Left lung (tissue), 10 donors: ENCODE data around the gene DSG2. TPM values are rescaled to one million over a fixed set of nuclear protein-coding genes. Genes with fewer than 3 reads are reported as not detected.

Experiments used
- ATAC-seq: fragments of 200-7000 bp; cut with Tn5 transposase; one replicate; pipeline ENCODE4 v1.9.1; 2020; ENCODE audit warnings: moderate library complexity
- DNase-seq, 4 donors: peaks; one replicate each; pipeline ENCODE4 v3.0.0-alpha.2; 2013 to 2020
- H3K27ac ChIP-seq, 2 donors: fragments of 200-600 bp; sonication (generic) in 1 of 2; one replicate each; pipeline versions ENCODE4 v1.5.0 to v1.8.0; 2020 to 2021
- H3K27me3 ChIP-seq, 2 donors: fragments of 200-600 bp; sonication (generic) in 1 of 2; one replicate each; pipeline versions ENCODE4 v1.5.0 to v1.8.0; 2020 to 2021
- H3K36me3 ChIP-seq, 2 donors: fragments of 200-600 bp; sonication (generic) in 1 of 2; one replicate each; pipeline versions ENCODE4 v1.5.0 to v1.8.0; 2020 to 2021
- H3K4me1 ChIP-seq, 2 donors: fragments of 200-600 bp; one replicate each; pipeline ENCODE4 v1.8.0; 2021
- H3K4me3 ChIP-seq, 2 donors: fragments of 200-600 bp; sonication (generic) in 1 of 2; one replicate each; pipeline versions ENCODE4 v1.5.0 to v1.8.0; 2020 to 2021; ENCODE audit warnings: mild to moderate bottlenecking in 1 of 2
- H3K9me3 ChIP-seq, 2 donors: fragments of 200-600 bp; sonication (generic) in 1 of 2; one replicate each; pipeline versions ENCODE4 v1.5.0 to v1.8.0; 2020 to 2021
- intact Hi-C, 2 donors: fragments of 100-400 bp; cut with DNase I; formaldehyde crosslinking; loops; one replicate each; pipeline versions ENCODE4 v1.11.2 to v1.14.2; 2022
- polyA plus RNA-seq, 6 donors: library from polyadenylated mRNA; unstranded; fragments of 120-200 nt; gene quantifications; one replicate each; pipeline ENCODE4 v1.2.1, GENCODE V29; 2013; ENCODE audit not compliant: insufficient read length in 6 of 6
- total RNA-seq, 2 donors: library from RNA; stranded (reverse); fragmentation: NEBNext Ultra II Directional; extraction: Animal tissue kit (Norgen Biotek cat#: 25700); gene quantifications; one replicate each; pipeline ENCODE4 v1.2.1, GENCODE V29; 2021
- TF ChIP-seq, protein P1 (sequence below), 2 donors: fragments of 200-600 bp; sonication (generic) in 1 of 2; IDR thresholded peaks; one replicate each; pipeline versions ENCODE4 v1.5.0 to v1.8.0; 2021; ENCODE audit warnings: antibody characterized with exemption in 2 of 2
- donor health status: DM: no; HTN: yes; CAD: no.
- donor health status: DM: no; HTN: no; CAD: no.

Gene DSG2
- total and polyA plus RNA-seq, 8 donors = 36.2 to 66.0 (median 42.3) TPM

GRCh38 chr18:31581498-31582197 lies 83.7 kb downstream of the DSG2 start:
- Histone ChIP-seq H3K9me3 (no peaks in the 10 kb centered on the region), H3K4me3 (no peak overlapping the region), H3K27me3 (no peaks in the 10 kb centered on the region), H3K36me3 (no peaks in the 10 kb centered on the region), H3K27ac (no peak overlapping the region), H3K4me1 (no peaks in the 10 kb centered on the region)
- intact Hi-C loops = no loop called here
- TF ChIP-seq, protein P1, sequence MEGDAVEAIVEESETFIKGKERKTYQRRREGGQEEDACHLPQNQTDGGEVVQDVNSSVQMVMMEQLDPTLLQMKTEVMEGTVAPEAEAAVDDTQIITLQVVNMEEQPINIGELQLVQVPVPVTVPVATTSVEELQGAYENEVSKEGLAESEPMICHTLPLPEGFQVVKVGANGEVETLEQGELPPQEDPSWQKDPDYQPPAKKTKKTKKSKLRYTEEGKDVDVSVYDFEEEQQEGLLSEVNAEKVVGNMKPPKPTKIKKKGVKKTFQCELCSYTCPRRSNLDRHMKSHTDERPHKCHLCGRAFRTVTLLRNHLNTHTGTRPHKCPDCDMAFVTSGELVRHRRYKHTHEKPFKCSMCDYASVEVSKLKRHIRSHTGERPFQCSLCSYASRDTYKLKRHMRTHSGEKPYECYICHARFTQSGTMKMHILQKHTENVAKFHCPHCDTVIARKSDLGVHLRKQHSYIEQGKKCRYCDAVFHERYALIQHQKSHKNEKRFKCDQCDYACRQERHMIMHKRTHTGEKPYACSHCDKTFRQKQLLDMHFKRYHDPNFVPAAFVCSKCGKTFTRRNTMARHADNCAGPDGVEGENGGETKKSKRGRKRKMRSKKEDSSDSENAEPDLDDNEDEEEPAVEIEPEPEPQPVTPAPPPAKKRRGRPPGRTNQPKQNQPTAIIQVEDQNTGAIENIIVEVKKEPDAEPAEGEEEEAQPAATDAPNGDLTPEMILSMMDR (IDR thresholded peaks at IDR 0.05) = no peak
- ATAC-seq (peak; percentile 47), DNase-seq (no peak)

DNA sequence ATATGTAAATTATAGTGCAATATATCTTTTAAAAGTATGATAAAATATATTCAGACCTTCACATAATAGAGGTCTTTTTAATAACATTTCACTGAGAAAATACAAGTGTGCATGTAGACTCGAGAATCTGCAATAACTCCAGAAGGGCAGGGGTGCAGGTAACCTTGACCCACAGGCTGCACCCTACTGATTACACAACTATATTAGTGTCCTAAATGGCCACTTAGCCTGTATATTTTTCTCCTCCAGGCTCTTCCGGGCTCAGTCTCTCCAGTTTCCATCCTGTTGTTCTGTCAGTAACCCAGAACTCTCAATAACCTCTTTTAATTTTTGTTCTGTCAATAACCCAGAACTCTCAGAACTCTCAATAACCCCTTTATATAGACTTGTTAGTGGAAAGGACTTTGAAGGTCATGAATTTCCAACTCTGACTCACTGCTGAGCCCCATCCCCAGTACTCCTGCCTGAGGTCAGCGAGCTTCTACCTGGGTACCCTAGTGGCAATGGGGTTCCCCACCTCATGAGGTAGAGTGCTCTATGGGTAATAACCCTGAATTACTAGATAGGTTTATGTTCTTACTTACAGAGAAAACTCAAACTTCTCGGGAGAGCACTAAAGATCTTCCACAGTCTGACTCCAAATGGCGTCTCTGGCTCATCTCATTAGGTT lies 85.3 kb downstream of the DSG2 start:
- no peak overlapping the region for H3K4me3 ChIP-seq
- intact Hi-C loops = no loop called here
- no peak for ATAC-seq

GRCh38 chr18:31585991-31586390 lies 88.0 kb downstream of the DSG2 start:
- intact Hi-C loops = no loop called here
- DNase-seq = no peak
- H3K27me3 ChIP-seq = no peaks in the 10 kb centered on the region
- H3K36me3 ChIP-seq = no peaks in the 10 kb centered on the region
- H3K9me3 ChIP-seq = no peaks in the 10 kb centered on the region
- H3K4me3 ChIP-seq = no peak overlapping the region
- no peak overlapping the region for H3K27ac ChIP-seq
- no peaks in the 10 kb centered on the region for H3K4me1 ChIP-seq
- TF ChIP-seq, protein P1 (IDR thresholded peaks at IDR 0.05) = no peak
- no peak for ATAC-seq

More for the DNA sequence above, 85.3 kb downstream of the DSG2 start:
- TF ChIP-seq, protein P1 (IDR thresholded peaks at IDR 0.05) = no peak
- no peak for DNase-seq
- Histone ChIP-seq H3K27me3 (no peaks in the 10 kb centered on the region), H3K4me1 (no peaks in the 10 kb centered on the region), H3K9me3 (no peaks in the 10 kb centered on the region), H3K36me3 (no peaks in the 10 kb centered on the region), H3K27ac (no peak overlapping the region)

GRCh38 chr18:31586616-31587015 lies 88.6 kb downstream of the DSG2 start:
- Histone ChIP-seq H3K9me3 (no peaks in the 10 kb centered on the region), H3K4me1 (no peaks in the 10 kb centered on the region), H3K27me3 (no peaks in the 10 kb centered on the region), H3K27ac (no peak overlapping the region), H3K4me3 (no peak overlapping the region), H3K36me3 (no peaks in the 10 kb centered on the region)
- no peak for ATAC-seq
- no peak for DNase-seq
- intact Hi-C loops = no loop called here
- TF ChIP-seq, protein P1 (IDR thresholded peaks at IDR 0.05) = no peak

GRCh38 chr18:31587529-31587928 lies 89.6 kb downstream of the DSG2 start:
- H3K4me3 ChIP-seq = no peak overlapping the region
- no peaks in the 10 kb centered on the region for H3K36me3 ChIP-seq
- H3K9me3 ChIP-seq = no peaks in the 10 kb centered on the region
- no peak for ATAC-seq
- intact Hi-C loops = no loop called here
- no peaks in the 10 kb centered on the region for H3K4me1 ChIP-seq
- no peak overlapping the region for H3K27ac ChIP-seq
- no peaks in the 10 kb centered on the region for H3K27me3 ChIP-seq
- TF ChIP-seq, protein P1 (IDR thresholded peaks at IDR 0.05) = no peak
- DNase-seq = no peak
